IPS-11a (cell line): Measurements from ENCODE around the gene KIAA1671.

Experiments
- H3K4me3 ChIP-seq: one replicate; pipeline ENCODE4 v1.5.1; 2013; ENCODE audit warnings: low read depth, low read length, control low read depth

KIAA1671 gene

DNA sequence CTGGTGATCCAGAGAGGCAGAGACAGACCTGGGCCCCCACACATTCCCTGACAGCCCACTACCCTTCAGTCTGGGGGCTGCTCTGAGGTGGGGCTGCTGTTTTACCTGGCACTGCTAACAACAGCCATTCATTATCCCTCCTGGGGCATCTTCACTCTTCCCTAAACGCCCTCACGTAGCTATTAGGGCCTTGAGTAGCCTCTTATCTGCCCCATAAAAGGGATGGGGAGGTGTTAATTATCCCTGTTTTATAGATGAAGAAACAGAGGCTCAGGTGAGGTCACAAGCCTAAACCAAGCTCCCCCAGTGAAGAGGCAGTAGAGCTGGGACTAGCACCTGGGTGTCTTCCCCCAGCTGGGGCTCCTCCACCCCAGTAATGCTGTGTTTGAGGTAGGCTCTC, 79.5 kb downstream of the KIAA1671 start:
- no peak overlapping the region for H3K4me3 ChIP-seq

DNA sequence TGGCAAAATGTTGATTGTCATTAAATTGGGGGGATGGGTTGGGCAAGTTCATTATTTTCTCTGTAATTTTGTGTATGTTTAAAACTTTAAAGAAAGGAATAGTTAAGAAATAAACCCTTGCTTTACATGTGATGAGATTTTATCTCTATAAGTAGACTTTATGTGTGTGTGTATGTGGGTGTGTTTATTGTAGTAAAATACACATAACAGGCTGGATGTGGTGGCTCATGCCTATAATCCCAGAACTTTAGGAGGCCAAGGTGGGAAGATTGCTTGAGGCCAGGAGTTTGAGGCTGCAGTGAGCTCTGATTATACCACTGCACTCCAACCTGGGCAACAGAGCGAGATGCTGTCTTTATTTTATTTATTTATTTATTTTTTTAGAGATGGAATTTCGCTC, 83.2 kb downstream of the KIAA1671 start:
- no peak overlapping the region for H3K4me3 ChIP-seq

- no peak overlapping the region for H3K4me3 ChIP-seq
These were observed 85.7 kb downstream of the KIAA1671 start for GRCh38 chr22:25038239-25038638.

- no peak overlapping the region for H3K4me3 ChIP-seq
These were observed 86.3 kb downstream of the KIAA1671 start for GRCh38 chr22:25038771-25039170.

GRCh38 chr22:25039255-25039654, 86.7 kb downstream of the KIAA1671 start:
- no peak overlapping the region for H3K4me3 ChIP-seq

GRCh38 chr22:25039754-25040153, 87.2 kb downstream of the KIAA1671 start:
- H3K4me3 ChIP-seq, result no peak overlapping the region

DNA sequence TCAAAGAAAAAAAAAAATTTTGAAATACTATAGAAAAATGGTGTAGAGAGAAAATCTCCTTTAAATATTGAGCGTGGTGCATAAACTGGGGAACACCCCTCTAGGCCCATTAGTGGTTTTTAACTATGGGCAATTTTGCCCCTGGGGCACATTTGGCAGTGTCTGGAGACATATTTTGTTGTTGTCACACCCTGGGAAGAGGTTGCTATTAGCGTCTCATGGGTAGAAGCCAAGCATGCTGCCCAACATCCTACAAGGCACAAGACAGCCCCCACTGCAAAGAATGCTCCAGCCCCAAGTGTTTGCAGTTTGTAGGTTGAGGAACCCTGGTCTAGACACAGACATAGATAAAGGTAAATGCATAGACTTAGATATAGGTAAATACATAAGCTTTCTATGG, 92.6 kb downstream of the KIAA1671 start:
- no peak overlapping the region for H3K4me3 ChIP-seq

- H3K4me3 ChIP-seq, result no peak overlapping the region
These were observed 95.6 kb downstream of the KIAA1671 start for GRCh38 chr22:25048071-25048470.

- H3K4me3 ChIP-seq, result no peak overlapping the region
These were observed 96.4 kb downstream of the KIAA1671 start for GRCh38 chr22:25048659-25049647.

- no peak overlapping the region for H3K4me3 ChIP-seq
These were observed 97.3 kb downstream of the KIAA1671 start for GRCh38 chr22:25049770-25050169.

DNA sequence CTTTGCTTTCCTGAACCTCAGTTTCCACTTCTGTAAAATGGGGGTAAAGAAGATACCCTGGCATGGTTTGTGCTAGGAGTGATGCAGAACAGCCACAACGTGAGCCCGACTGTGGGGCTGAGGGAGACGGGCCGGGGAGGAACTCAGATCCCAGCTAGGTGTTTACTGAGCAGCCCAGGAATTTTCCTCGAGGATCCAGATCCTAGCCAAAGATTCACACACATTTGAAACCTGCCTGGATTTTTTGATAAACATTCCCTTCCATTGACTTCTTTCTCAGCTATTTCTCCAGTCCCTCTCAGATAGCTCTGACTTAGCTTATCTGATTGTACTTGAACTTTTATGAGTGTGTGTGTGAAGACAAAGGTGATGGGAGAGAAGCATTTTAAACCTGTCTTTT, 98.0 kb downstream of the KIAA1671 start:
- H3K4me3 ChIP-seq, result no peak overlapping the region

DNA sequence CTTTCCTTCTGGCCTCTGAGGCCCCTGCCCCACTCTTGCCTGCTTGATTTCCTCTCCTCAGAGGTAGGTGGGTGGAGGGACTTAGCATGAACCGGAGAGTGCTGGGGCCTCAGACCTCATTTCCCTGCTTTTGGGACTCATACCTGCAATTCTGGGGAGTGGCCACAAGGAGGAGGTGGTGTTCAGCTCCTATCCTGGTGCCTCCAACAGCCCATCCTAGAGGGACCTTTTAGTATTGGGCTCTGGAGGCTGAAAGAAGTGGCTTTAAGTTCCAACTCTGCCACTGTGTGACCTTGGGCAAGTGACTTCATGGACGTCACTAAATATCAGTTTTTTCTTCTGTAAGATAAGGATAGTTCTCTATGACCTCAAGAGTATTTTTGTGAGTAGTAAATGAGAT, 98.6 kb downstream of the KIAA1671 start:
- no peak overlapping the region for H3K4me3 ChIP-seq

- no peak overlapping the region for H3K4me3 ChIP-seq
These were observed 99.6 kb downstream of the KIAA1671 start for GRCh38 chr22:25051983-25052710.

- no peak overlapping the region for H3K4me3 ChIP-seq
These were observed 100.8 kb downstream of the KIAA1671 start for GRCh38 chr22:25053153-25053805.

- no peak overlapping the region for H3K4me3 ChIP-seq
These were observed 102.5 kb downstream of the KIAA1671 start for GRCh38 chr22:25054943-25055511.

- H3K4me3 ChIP-seq, result no peak overlapping the region
These were observed 104.7 kb downstream of the KIAA1671 start for GRCh38 chr22:25057013-25057881.

DNA sequence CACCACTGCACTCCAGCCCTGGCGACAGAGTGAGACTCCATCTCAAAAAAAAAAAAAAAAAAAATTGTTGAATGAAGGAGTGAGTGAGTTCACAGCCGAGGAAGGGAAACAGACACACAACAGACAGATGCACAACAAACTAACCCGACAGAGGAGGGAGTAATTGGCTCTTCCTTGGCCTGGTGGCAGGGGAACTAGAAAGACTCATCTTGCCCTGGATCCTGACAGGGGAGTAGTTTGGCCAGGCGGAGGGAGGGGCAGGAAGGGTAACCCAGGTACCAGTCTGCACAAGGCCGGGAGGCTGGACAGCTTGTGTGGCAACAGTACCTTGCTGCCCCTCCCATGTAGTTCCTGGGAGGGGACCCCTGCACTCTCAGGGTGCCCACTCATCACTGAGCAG, 106.9 kb downstream of the KIAA1671 start:
- no peak overlapping the region for H3K4me3 ChIP-seq

- no peak overlapping the region for H3K4me3 ChIP-seq
These were observed 108.1 kb downstream of the KIAA1671 start for GRCh38 chr22:25060522-25061071.

GRCh38 chr22:25061134-25061533, 108.6 kb downstream of the KIAA1671 start:
- no peak overlapping the region for H3K4me3 ChIP-seq
